GM10266 (cell line): ENCODE results near the gene DEGS2.
A peak's percentile ranks its signal among the peaks of the same experiment; 100 is the strongest.

Experiments used
- DNase-seq: peaks from one replicate; pipeline ENCODE4 v3.0.0; 2012; ENCODE audit errors: extremely low spot score
- CTCF ChIP-seq: IDR thresholded peaks from 2 replicates; pipeline ENCODE4 v1.5.1; 2012; ENCODE audit warnings: mild to moderate bottlenecking, low read depth; ENCODE audit not compliant: control insufficient read depth, insufficient read depth; ENCODE audit errors: missing control alignments

Gene DEGS2

GRCh38 chr14:100200311-100200710 lies 40.9 kb upstream of the DEGS2 start:
- no peak for DNase-seq
- TF ChIP-seq CTCF: no peak

GRCh38 chr14:100199240-100199860 lies 39.9 kb upstream of the DEGS2 start:
- no peak for TF ChIP-seq CTCF
- no peak for DNase-seq

- peak; percentile 21 for TF ChIP-seq CTCF
- no peak for DNase-seq
These were observed 34.2 kb upstream of the DEGS2 start for GRCh38 chr14:100193417-100194357.

GRCh38 chr14:100192672-100193416 lies 33.4 kb upstream of the DEGS2 start:
- TF ChIP-seq CTCF: peak; percentile 97
- DNase-seq: peak; percentile 99

- DNase-seq: peak; percentile 11
- TF ChIP-seq CTCF: no peak
These were observed 32.8 kb upstream of the DEGS2 start for GRCh38 chr14:100192250-100192671.

- peak; percentile 2 for DNase-seq
- no peak for TF ChIP-seq CTCF
These were observed 32.3 kb upstream of the DEGS2 start for GRCh38 chr14:100191584-100192249.
